ENCODE measurements around the gene C2orf15.
A peak's percentile ranks its signal among the peaks of the same experiment; 100 is the strongest.
"Not testable (repeated sequence)": the region's sequence is repeated elsewhere in the genome, so short reads cannot be mapped to it uniquely, and the experiment has no call there.

The C2orf15 gene, protein sequence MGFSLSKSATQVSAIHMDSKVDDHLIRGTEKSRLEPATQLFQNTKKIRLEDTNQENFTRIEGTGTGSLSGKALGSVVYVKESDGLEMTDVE

DNA sequence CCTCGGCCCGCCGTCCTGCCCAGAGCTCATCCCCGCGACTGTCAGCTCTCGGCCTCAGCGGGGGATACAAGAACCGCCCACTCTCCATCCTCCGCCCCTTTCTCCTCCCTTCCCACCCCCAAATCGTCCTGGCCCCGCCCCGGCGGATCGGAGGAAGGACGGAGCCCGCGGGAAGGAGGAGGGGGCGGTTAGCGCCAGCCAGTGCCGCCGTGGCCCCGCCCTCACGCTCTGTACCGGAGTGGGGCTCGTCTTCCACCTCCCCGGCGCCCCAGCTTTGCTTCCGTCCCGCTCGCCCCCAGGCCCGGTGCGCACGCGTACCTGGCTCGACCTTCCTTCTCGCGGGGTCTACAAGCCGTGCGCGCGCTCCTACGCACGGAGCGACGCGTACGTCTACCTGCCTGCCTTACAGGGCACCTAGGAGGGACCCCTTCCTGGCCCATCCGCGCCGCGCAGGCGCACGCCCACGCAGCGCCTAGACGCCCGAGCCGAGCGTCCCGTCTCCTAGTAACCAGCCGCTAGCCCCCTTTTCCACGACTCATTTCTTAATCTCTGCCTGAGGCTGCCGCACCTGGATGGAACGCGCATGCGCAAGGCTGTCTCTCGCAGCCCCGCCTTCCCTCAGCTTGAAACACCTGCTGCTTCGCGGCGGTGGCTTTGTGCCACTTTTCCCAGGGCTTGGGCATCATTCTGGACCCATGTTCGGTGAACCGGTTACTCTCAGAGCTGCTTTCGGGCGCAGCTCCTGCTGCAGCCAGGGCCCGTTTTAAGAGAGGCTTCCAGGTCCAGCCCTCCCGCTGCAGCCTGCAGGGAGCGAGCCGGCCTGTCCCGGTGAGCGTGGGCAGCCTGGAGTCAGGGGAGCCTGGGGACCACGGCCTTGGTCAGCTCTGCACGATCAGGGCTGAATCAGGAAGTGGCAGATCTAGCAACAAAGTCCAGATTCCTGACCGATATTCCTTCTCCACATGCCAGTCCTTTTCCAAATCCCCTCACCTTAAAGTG, at the start of gene C2orf15:
Gene C2orf15 (plus strand): TSS at position 598 of the 999 bp plus-strand sequence. CDS start 8,852 bp downstream, outside the sequence.
- peak; percentile 96 for DNase-seq

- DNase-seq = no peak
These were observed 44.8 kb upstream of the C2orf15 start for GRCh38 chr2:99096728-99097127.

GRCh38 chr2:99101697-99102096, 39.8 kb upstream of the C2orf15 start:
- DNase-seq = no peak

DNA sequence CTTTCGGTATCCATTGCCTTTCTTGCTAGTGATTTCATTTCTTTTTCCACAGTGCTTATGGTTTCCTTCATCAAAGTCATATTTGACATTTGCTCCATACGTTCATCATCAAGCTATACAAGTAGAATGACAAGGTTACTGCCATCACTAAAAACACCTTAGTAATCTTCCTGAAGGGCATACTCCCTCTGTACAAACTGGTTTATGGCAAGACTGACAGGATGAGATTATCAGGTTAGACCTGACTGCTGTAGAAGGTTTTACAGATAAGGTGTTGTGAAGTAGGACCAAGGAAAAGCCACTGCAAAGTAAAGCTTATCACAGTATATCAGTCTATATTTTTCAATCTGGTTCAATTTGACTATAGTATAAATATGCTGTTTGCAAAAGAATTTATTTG, 37.5 kb upstream of the C2orf15 start:
- no peak for DNase-seq

- DNase-seq = no peak
These were observed 34.6 kb upstream of the C2orf15 start for GRCh38 chr2:99106913-99107312.

DNA sequence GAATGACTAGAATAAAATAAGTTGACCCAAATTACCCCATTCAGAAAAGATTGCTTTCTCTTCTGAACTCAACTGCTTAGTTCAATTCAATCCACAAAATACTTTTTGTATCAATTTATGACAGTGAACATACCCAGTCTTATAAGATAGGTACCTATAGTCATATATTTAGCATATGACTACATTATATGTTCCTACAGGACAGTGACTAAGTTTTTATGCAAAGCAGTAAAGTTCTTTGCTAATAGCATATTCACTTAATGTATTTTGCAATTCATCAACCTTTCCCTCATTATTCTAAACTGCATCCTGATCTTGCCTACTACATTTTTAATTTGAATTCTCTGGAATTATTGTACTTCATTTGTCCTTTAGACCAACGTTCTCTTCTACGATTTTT, 30.3 kb upstream of the C2orf15 start:
- DNase-seq = no peak

DNA sequence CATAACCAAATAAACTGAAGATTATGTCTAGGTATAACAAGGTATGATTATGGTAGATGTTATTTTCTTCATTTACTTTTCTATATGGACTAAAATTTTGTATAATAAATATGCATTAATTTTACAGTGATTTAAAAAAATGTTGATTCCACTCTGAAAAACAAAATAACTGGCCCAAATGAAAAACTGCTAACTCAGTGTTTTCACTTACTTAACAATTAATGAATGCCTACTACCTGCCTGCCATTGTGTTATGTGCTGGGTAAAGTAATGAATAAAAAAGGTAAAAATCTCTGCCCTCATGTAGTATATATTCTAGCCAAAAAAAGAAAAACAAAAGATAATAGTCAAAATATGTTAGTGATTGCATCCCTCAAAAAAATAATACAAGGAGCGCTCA, 29.6 kb upstream of the C2orf15 start:
- no peak for DNase-seq

DNA sequence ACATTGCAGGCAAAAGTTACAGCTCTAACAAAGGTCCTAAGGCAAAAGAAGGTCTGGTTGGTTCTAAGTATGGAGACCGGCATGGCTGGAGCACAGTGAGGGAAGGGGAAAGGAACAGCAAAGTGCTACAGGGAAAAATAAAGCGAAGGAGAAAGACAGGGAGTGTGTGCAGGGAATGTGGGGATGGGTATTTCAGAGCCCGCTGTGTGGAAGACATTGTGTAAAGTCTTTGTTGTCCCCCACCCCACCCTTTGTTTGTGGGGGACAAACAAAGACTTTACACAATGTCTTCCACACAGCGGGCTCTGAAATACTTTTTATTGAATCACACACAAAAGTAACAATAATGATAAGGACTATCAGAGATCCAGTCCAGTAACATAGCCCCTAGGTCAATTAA, 28.9 kb upstream of the C2orf15 start:
- DNase-seq = no peak

GRCh38 chr2:99127981-99128380, 13.5 kb upstream of the C2orf15 start:
- DNase-seq = no peak

DNA sequence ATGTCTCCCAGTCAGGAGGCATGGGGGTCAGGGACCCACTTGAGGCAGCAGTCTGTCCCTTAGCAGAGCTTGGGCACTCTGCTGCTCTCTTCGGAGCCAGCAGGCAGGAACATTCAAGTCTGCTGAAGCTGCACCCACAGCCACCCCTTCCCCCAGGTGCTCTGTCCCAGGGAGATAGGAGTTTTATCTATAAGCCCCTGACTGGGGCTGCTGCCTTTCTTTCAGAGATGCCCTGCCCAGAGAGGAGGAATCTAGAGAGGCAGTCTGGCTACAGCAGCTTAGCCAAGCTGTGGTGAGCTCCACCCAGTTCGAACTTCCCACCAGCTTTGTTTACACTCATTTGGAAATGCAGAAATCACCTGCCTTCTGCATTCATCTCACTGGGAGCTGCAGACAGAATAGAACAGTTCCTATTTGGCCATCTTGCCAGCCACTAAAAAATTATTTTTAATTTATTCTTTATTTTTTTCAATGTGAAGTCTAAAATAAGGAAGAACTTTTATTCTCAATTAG, 6.4 kb upstream of the C2orf15 start:
- DNase-seq = not testable (repeated sequence)

DNA sequence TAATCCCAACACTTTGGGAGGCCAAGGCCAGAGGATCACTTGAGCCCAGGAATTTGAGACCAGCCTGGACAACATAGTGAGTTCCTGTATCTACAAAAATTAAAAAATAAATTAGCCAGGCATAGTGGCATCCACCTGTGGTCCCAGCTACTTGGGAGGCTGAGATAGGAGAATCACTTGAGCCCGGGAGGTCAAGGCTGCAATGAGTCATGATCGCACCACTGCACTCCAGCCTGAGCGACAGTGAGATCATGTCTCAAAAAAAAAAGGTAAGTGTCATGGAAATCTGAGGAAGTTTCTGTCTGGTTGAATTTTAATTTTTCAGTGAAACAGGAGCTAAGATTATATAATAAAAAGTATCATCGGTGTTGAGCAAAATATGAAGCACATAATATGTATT, 2.5 kb upstream of the C2orf15 start:
- DNase-seq = no peak

- no peak for DNase-seq
These were observed 1.2 kb upstream of the C2orf15 start for GRCh38 chr2:99140056-99140859.

GRCh38 chr2:99140860-99141109, 722 bp upstream of the C2orf15 start:
- DNase-seq = no peak

- DNase-seq = no peak
These were observed 9.2 kb downstream of the C2orf15 start for GRCh38 chr2:99150706-99151105.

DNA sequence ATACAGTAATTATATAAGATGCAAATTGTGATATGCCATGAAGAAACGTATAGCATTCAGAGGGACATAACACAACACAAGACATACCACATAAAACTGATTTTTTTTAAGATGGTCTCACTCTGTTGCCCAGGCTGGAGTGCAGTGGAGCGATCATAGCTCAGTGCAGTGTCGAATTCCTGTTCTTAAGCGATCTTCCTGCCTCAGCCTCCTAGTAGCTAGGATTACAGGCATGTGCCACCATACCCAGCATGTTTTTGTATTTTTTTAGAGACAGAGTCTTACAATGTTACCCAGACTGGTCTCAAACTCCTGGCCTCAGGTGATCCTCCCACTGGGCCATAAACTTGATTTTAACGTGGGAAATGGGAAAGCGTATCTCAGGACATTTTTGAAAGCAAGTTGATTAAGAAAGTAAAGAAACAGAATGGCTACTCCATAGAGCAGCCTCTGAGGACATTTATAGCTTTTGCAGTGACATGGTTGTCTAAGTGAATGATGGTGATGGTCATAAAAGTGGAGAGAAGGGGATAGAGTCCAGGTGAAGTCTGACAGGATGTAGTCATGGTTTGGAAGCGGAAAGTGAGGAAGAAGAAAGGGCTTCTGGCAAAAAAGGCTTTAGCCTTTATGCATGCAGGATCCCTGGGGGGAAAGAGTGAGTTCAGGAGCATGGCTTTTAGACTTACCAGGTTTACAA, 10.8 kb downstream of the C2orf15 start:
- DNase-seq = no peak

DNA sequence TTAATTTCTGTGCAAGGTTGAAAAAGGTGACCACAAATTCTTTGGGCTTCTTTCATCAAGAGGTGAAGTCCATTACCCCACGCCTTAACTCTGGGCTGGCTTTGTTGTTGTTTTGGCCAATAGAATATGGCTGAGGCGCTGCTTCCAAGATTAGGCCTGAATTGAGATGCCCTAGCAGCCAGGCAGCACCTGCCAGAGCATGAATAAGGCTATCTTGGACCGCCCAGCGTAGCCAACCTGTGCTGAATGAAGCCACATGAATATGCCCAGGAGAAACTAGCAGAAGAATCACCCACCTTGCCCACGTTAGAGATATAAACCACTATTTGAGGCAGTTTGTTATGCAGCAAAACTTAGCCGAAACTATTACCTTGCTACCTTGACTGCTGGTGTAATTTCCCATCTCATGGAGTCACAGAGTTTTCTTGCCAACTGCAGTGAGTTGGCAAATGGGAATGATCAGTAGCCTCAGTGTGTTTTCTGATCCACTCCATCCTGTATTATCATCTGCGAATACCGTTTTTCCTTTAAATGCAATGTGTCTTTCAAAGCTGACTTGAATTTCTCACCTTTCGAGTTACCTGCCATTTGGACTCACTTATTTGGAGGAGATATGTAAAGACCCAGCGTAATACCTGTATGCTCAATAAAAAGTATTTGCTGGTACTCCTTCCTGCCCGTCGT, 12.6 kb downstream of the C2orf15 start:
- no peak for DNase-seq

- DNase-seq = peak; percentile 91
These were observed 13.4 kb downstream of the C2orf15 start, which contains the start of the genes LIPT1 and TSGA10 for GRCh38 chr2:99154643-99155536. TSS of gene LIPT1 (plus strand) at chr2:99154967. CDS start at chr2:99161958, 6,991 bp downstream. TSS of gene TSGA10 (minus strand) at chr2:99154942. CDS start at chr2:99109439, 45,503 bp downstream.

DNA sequence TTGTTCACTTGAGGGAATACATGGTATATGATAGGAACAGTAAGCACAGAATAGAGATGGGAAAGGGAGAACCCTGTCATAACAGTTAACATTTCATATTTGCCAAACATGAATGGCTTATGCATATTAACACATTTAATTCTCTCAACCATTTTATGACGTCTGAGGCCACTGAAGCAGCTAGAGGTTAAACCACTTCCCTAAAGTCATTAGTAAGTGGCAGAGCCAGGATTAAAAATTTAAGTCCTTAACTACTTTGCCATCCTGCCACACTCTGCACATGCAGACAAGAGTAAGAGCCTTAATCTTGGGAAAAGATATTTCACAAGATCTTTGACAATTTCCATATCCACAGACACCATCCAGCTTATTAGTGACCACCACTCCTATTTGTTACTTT, 15.4 kb downstream of the C2orf15 start:
- no peak for DNase-seq

- DNase-seq = no peak
These were observed 17.1 kb downstream of the C2orf15 start for GRCh38 chr2:99158599-99158998.

- no peak for DNase-seq
These were observed 18.1 kb downstream of the C2orf15 start for GRCh38 chr2:99159594-99159993.

- DNase-seq = no peak
These were observed 24.7 kb downstream of the C2orf15 start for GRCh38 chr2:99166218-99166617.

All from stimulated activated CD4-positive, alpha-beta T cell treated with anti-CD3 and anti-CD28 coated beads, Interleukin-4, amount 100 ng/mL, for 1 hour (primary cell).